ENCODE measurements around the gene SMU1.
"Not testable (repeated sequence)": the region's sequence is repeated elsewhere in the genome, so short reads cannot be mapped to it uniquely, and the experiment has no call there.

The SMU1 gene

DNA sequence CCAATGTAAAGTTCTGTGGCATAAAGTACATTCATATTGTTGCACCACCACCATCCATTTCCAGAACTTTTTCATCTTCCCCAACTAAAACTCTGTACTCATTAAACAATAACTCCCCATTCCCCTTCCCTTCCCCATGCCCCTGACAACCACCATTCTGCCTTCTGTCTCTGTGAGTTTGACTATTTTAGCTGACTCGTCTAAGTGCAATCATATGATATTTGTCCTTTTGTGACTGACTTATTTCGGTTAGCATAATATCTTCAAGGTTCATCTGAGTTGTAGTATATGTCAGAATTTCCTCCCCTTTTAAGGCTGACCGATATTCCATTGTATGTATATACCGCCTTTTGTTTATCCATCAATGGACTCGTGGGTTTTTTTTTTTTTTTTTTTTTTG lies 29.0 kb upstream of the SMU1 start:
- DNase-seq: no peak

DNA sequence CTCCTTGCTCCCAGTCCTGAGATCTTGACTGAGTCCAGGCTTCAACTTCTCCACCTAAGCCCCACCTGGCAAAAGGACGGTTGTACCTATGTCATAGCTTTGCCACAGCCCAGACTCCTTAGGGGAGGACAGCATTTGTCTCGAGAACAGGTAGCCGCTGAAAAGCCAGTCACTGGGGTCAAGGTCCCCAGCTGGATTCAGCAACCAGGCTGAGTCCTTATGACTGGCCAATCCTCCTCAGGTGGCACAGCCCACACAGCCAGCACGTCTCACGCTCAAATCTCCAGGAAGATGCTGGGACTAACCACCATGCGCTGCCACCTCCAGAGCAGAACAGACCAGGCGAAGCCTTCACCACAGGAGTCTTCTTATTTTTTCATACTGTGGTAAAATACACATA lies 27.9 kb upstream of the SMU1 start:
- DNase-seq: no peak

DNA sequence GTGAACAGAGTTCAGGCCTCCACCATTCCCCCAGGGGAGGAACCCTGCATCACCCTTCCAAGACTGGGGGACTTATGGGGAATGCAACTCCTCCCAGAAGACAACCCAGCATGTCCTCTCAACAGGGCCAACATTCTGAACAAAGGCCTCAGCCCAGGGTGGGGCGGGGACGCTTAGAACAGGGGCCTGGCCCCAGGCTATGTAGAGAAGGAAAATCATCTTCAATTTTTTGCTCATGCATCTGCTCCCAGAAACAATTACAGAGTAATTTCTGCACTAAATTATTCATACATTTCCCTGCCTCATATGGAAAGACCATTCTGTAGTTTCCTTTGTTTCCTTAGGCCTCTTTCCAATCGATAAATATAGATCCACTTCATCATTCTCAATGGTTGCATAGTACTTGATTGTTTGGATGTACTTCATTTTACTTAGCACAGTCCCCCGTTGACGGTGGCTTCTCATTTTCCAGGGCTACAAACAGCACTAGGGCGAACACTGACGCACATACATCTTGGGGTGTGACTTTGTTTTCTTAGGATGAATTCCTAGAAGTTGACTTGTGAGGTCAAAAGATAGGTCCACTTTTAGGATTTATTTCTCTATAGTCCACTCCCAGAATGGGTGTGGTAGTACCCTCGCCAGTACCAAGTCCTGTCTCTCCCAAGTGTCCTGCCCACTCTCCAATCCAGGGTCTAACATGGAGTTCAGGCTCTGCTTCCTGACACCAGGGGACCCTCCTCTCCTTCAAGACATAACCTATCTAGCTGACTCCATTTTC lies 27.2 kb upstream of the SMU1 start:
- no peak for DNase-seq

DNA sequence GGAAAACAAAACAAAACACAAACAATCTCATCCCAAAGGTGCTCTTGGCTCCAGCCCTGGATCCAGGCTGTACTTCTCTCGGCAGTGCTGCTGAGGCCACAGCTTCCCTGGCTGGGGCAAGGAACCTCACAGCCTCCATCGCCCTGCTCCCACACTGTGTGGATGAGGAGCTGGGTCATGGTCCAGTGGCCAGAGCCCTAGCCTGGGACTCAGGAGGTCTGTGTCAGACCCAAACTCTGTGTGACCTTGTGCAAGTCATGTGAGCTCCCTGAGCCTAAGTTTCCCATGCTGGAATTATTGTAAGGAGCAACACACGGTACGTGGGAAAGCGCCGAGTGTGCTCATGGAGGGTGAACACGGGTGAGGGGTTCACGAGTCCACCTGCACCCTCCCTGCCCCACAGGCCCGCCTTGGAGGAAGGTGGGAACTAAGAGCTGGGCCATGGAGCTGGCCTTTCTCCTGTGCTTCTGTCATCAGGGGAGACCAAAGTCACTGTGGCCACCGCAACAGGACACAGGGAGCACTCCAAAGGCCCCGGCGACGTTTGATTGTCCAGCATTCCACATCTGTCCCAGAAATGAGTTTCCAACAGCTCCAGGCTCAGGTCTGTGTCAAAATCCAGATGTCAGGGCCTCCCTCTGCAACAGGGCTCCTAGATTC lies 26.2 kb upstream of the SMU1 start:
- no peak for DNase-seq

DNA sequence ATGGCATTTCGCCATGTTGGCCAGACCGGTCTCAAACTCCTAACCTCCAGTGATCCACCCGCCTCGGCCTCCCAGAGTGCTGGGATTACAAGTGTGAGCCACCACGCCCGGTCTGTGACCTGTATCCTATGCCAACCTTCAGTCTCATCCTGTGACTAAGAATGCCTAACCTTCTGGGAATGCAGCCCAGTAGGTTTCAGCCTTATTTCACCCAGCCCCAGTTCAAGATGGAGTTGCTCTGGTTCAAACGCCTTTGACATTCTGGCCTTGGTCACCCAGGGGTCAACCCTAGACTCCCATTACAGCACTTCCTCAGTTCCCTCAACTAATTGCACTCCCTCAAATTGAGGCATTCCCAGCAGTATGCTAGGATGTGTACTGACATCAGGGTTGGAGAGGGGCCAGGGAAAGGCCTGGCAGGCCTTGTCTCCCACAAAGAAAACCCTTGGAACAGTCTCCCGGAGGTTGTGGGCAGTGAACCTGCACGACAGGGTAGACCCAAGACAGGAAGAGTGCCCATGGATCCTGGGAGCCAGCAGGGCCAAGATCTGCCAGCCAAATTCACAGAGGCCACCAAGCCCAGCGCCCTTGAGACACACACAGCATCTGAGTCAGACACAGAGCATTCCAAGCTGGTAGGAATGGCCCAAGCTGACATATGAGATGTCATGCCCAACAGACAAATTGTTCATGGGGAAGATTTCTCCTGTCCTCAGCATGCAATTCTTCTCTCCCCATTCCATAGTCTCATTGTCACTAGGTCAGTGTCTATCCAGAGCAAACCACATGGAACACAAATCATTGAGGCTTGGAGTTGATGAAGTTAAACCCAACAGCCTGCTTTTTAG lies 24.9 kb upstream of the SMU1 start:
- DNase-seq: no peak

DNA sequence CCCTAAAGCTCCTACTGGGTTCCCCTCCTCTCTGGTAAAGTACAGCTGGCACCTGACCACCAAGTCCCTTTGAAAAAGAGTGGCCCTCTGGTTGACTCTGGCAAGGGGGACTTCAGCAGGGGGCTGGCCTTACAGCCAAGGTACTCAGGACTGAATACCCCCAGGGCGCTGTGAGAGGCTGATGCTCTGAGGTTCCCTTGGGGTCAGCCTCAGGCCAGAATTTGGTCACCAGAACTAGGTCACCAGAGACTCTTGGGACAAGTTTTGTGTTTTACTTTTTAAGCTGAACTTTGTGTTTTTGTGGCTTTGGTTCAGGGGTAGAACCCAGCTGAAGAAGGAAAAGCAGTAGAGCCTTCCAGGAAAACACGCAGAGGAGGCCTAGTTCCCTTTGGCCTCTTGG lies 23.3 kb upstream of the SMU1 start:
- DNase-seq: no peak

DNA sequence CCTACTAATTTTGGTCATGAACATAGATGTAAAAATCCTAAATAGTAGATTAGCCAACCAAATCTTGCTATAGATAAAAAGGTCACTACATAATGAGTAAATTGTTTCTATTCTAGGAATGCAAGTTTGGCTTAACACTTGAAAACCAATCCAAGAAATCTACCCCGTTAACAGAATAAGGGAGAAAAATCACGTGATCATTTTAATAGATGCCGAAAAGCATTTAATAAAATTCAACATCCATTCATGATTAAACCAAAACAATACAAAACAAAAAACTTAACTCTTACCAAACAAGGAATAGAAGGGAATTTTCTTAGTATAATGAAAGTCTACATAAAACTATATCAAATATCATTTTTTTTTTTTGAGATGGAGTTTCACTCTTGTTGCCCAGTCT lies 20.7 kb upstream of the SMU1 start:
- DNase-seq: no peak

DNA sequence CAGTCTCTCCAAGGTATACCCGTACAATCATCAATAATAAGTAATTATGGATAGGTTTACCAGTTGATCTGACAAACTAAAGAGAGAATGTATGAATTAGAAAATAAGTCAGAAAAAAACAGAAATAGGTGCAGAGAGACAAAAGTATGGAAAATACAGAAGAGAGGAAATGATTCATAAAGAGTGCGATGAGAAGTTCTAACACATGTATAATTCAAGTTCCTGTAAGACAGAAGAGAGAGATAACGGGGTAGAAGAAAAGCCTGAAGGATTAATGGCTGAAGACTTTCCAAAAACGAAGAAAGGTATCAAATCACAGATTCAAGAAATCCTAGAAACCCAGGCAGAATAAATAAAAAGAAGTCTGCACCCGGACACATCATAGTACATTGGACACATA lies 16.2 kb upstream of the SMU1 start:
- DNase-seq: no peak

DNA sequence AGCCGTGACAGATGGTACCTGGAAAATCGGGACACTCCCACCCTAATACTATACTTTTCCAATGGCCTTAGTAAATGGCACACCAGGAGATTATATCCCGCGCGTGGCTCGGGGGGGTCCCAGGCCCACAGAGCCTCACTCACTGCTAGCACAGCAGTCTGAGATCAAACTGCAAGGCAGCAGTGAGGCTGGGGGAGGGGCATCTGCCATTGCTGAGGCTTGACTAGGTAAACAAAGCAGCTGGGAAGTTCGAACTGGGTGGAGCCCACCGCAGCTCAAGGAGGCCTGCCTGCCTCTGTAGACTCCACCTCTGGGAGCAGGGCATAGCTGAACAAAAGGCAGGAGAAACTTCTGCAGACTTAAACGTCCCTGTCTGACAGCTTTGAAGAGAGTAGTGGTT lies 9.2 kb upstream of the SMU1 start:
- DNase-seq: not testable (repeated sequence)

DNA sequence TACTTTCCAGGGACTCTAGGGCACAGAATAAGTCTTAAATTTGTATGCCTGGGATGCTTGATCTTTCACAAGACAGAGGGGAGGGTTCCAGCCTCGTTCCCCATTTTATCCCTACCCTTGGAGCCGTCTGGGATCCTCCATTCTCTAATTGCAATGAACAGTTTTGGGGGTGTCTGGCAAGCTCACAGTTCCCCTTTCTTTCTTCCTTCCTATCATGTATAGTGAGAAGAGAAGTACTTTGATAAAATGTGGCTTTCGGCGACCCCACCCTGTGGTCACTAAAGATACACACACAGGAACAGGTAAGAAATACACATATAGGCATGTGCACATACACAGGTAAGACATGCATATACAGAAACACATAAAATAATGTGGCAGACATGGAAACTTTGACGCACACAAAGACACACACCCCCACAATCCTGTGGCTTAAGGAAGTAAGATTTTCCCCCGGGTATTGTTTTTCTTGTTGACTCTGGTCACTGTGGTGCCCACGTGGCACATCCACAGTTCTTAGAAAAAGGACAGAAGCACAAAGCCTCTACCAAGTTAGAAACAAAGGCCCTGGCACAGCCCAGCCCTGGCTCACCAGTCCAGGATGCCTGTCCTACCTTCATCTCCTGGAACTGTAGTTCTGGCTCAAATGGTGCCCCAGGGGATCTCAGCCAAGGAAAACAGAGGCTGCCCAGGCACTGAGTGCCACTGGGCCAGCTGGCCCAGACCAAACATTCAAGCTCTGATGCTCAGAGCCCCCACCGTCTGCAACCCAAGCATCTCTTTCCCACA lies 6.3 kb upstream of the SMU1 start:
- DNase-seq: peak; percentile 13 to 14

DNA sequence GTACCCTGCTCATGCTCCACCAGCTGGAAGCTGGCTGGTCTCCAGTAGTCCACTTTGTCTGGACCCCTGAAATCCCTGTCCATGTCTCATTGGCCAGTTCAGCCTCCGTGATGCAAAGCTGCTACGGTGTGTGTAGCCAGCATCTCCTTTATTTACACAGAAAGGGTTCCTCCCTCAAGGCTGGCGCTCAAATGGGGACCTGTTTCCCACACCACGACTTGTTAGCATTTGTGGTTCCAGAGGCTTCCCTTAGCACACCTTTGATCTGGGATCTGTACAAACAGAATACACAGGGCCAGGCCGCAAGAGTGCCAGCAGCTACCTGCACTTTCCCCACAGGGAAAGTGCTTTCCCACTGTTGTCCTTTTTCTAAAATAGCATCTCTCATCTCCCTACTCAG lies 5.7 kb upstream of the SMU1 start:
- DNase-seq: no peak

DNA sequence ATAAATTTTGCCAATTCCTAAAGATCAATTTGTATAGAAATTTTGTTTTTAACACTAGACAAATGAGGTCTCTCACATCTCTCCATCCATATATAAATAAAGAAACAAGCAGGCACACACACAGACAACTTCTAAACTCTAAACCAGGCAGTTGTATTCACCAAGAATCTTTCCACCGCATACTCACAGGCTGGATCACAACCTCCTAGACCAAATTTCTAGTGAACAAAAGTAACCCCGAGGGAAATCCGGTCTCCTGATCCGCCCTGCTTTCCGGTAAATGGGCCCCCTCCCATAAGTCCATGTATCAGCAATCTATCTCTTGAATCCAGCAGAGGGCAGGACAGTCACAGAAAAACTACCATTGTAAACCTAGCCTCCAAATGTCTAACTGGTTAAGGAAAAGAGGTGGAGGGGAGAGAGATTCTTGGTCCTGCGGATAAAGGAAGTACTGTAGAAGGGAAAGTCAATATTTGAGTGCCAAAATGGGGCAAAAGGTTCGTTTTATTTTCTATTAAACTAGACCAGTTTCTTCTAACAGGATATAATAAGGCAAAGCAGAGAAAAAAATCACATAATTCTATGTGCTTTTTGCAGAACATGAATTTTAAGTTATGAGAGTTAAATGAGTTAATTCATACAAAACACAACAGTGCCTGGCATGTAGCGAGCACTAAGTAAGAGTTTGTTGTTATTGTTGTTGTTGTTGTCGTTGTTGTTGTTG lies 4.8 kb upstream of the SMU1 start:
- peak; percentile 60 to 70 for DNase-seq

DNA sequence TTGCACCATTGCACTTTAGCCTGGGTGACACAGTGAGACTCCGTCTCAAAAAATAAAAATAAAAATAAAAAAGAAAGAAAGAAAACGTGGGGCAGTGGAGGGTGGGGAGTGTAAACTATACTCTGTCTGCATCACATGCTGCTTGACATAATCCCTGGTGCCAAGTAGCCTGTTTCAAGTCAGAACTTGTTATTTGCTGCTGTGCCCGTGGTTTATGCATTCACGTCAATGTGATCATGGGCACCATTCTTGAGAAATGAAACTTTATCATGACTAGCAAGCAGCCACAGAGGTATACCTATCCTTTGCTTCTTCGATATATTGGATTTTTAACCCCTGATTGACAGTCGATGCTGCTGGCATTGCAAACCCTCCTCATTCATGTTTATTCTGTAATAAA lies 4.1 kb upstream of the SMU1 start:
- no peak for DNase-seq

DNA sequence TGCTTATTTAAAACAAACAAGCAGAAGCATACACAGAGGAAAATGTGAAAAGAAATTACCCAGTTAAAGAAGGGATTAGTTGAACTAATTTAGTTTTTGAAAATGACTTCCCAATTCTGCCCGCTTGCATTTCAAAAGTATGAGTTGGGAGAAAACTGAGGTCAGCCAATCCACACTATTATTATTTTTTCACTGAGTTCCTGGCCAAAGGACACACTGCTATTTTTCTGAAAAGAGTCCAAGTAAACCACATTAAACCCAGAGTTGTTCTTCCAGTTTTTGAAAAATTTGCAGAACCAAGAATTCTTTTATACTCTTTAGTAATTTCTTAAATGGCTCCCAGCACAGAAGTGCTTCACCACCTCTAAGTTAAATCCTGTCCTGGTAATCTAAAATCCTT lies 7.5 kb downstream of the SMU1 start:
- DNase-seq: no peak

DNA sequence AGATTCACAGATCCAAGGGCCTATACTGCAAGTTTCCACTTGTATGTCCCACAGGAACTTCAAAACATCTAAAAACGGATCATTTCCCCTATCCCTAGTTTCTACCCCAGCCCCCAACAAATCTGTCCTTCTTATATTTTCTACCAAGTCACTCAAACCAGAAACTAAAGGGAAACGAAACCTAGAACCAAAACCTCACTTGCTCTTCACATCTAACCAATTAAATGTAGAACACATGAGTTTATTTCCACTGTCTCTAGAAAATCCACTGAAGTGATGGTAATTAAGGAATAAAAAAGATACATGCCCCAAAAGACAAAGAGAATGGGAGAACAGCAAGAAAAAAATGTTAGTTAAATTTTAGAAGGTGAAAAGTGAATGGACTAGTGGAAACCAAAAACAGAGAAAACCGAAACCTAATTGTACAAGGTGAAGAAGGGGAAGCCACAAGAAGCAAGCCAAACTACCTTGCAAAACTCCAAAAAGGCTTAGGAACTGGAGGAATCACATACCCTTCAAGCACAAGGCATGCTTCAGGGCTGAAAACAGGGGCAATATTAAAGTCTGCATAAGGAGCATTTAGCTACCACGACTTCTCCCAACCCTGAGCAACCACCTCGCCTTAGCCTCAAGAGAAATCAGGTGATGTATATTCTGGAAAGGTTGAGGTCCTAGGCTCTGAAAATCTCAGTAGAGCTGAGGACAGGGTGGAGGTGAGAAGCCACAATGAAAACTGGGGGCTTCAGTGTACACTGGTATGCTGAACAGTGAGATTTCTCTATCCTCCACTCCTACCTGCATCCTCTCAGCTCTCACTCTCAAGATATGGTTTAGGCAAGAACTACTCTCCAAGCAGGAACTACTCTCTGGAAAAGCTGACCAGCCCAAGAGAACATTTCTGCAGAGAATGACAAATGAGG lies 11.1 kb downstream of the SMU1 start:
- no peak for DNase-seq

DNA sequence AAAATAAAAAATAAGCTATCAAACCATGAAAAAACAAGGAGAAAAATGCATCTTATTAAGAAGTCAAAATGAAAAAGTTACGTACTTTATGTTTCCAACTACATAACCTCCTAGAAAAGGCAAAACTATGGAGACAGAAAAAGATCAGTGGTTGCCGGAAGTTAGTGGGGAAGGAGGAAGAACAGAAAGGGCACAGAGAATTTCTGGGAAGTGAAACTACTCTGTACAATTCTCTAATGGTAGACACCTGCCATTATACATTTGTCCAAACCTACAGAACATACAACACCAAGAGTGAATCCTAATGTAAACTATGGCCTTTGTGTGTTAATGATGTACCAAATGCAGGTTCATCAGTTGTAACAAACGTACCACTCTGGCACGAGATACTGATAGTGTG lies 25.3 kb downstream of the SMU1 start:
- DNase-seq: no peak

DNA sequence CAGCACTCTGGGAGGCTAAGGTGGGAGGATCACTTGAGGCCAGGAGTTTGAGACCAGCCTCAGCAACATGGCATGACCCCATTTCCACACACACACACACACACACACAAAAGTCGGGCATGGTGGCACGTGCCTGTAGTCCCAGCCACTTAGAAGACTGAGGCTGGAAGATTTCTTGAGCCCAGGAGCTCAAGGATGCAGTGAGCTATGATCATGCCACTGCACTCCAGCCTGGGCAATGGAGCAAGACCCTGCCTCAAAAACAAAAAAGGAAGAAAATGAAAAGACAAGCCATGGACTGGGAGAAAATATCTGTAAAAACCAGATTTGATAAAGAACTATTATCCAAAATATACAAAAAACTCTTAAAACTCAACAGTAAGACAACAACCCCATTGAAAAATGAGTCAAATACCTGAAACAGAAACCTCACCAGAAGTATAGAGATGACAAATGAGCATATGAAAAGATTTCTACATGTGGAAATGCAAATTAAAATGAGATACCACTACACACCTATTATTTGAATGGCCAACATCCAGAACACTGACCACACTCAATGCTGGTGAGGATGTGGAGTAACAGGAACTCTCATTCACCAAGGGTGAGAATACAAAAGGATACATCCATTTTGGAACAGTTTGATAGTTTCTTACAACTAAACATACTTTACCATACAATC lies 26.7 kb downstream of the SMU1 start:
- DNase-seq: no peak

DNA sequence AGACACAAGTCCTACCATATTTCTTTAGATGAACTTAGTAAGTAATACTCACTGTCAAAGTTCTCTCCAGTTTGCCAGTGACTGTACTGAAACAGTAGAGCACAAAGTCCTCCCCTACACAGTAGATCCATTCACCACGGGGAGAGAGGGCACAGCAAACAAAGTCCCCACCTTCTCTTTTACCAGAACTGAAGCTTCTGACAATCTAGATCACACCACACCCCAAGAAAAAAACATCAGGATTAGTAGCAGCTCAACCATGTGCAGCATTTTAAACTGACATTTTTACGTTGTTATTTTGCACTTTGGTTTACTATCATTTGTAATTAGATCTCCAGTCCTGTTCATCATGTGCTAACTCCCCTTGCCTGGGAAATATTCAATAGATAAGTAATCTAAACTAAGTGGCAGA lies 28.4 kb downstream of the SMU1 start:
- DNase-seq: no peak

DNA sequence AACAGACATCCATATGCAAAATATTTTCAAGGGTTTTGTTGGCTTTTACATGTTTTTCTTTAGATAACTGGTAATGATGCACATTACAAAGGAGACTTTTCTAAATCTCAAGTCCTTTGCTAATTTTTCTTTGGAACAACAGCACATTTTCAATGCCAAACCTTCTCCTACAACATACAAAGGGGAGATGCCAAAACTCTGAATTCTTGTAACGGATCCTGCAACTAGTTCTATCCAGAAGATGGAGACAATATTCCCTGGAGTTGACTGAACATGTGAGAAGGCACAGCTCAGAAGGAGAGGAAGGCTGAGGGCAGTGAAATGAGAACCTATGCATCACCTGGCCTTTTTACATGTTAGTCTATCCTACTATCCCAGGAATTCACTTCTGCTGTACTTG lies 30.4 kb downstream of the SMU1 start:
- DNase-seq: no peak

DNA sequence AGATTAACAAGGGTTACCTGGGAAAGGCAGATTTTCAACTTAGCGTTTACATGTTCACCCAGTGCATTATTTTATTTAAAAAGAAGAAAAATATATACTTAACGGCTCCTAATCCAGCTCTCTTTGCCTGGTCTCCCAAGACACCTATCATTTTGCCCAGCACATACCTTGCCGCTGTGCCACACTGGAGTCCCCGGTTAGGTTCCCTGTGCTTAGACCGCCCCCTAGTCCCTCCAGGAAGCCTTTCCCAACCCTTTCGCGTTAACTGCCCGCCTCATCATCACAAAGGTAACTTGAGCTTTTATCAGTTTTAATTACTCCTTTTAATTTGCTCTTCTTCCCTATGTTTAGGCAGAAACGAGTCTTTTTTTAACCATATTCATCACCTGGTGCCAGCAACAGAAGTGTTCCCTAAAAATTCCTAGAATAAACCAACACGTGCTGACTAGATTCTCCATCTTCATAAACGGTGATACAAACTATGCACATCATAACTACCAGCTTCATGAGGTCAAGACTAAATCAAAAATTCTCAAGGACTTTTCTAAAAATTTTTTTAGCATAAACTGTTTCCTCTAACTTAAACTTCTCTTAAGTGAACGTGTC lies 31.7 kb downstream of the SMU1 start:
- no peak for DNase-seq
